Gastroesophageal sphincter (tissue), 4 donors: ENCODE data around the gene LAMA5. TPM values are rescaled to one million over a fixed set of nuclear protein-coding genes. Genes with fewer than 3 reads are reported as not detected.

Experiments
- ATAC-seq: fragments of 150-250 bp; one replicate; pipeline ENCODE4 v1.9.1; 2016; ENCODE audit warnings: mild to moderate bottlenecking, moderate library complexity
- H3K27ac ChIP-seq, 4 donors: fragments of 200-600 bp; sonication (generic) in 3 of 4; 1 replicate in 3 of 4; 2 replicates in 1 of 4; pipeline ENCODE4 v1.5.1; 2016 to 2019
- H3K27me3 ChIP-seq: fragments of 200-600 bp; sonication (generic); one replicate; pipeline ENCODE4 v1.5.1; 2019
- H3K36me3 ChIP-seq, 2 donors: fragments of 200-600 bp; sonication (generic); one replicate each; pipeline ENCODE4 v1.5.1; 2019; ENCODE audit warnings: control low read depth in 1 of 2
- H3K4me1 ChIP-seq, 3 donors: fragments of 200-600 bp; sonication (generic); 1 replicate in 2 of 3; 2 replicates in 1 of 3; pipeline ENCODE4 v1.5.1; 2016 to 2019; ENCODE audit warnings: control low read depth in 2 of 3
- H3K4me3 ChIP-seq, 2 donors: fragments of 200-600 bp; sonication (generic); one replicate each; pipeline ENCODE4 v1.5.1; 2019; ENCODE audit warnings: mild to moderate bottlenecking in 1 of 2, moderate library complexity in 1 of 2
- H3K9me3 ChIP-seq, 3 donors: fragments of 200-600 bp; sonication (generic); one replicate each; pipeline ENCODE4 v1.5.1; 2017 to 2019; ENCODE audit warnings: control low read depth in 2 of 3
- CTCF ChIP-seq, 4 experiments: fragments of 200-600 bp in 2 of 4; fragments of 450-650 bp in 2 of 4; sonication (generic) in 1 of 4; IDR thresholded peaks; one replicate each; pipeline ENCODE4 v1.5.1; 2017 to 2019; ENCODE audit warnings: antibody characterized with exemption in 4 of 4, mild to moderate bottlenecking in 2 of 4, moderate library complexity in 2 of 4
- EP300 ChIP-seq: sonication (generic); formaldehyde crosslinking; IDR thresholded peaks from one replicate; pipeline ENCODE4 v1.6.1; 2017; ENCODE audit warnings: antibody characterized with exemption, mild to moderate bottlenecking
- POLR2A ChIP-seq, 2 donors: fragments of 450-650 bp; IDR thresholded peaks; one replicate each; pipeline ENCODE4 v1.6.1; 2017; ENCODE audit warnings: antibody characterized with exemption in 2 of 2, mild to moderate bottlenecking in 2 of 2, moderate library complexity in 1 of 2
- POLR2AphosphoS5 ChIP-seq: sonication (generic); formaldehyde crosslinking; IDR thresholded peaks from one replicate; pipeline ENCODE4 v1.6.1; 2017; ENCODE audit warnings: antibody characterized with exemption
- WGBS, 2 donors: methylation state at CpG; one replicate each; pipeline ENCODE4 v1.1.5; 2018; ENCODE audit warnings: low coverage in 1 of 2; 5-methylcytosine and 5-hydroxymethylcytosine counted together
- total RNA-seq, 4 donors: library from RNA; depleted of rRNA; stranded (reverse); fragments of >200 nt; gene quantifications; one replicate each; pipeline ENCODE4 v1.1.0, GENCODE V29; 2016

Gene LAMA5
- total RNA-seq, 4 donors from 2014 or later, result 58.6 to 259 (median 172) TPM

- Histone ChIP-seq H3K4me1 (peaks cover 0 to 1% (median 0%) of the 10 kb centered on the region in 3 donors), H3K4me3 (no peak overlapping the region), H3K9me3 (no peaks in the 10 kb centered on the region), H3K36me3 (peaks cover 0 to 79% of the 10 kb centered on the region in 2 donors), H3K27me3 (no peaks in the 10 kb centered on the region), H3K27ac (no peak overlapping the region)
- ATAC-seq, result no peak
- no CpG with 5 or more reads among the region's 24 CpGs for WGBS, 2 donors
- TF ChIP-seq CTCF (IDR thresholded peaks at IDR 0.05), result no peak
- no peak for TF ChIP-seq POLR2A (IDR thresholded peaks at IDR 0.05)
- no peak for TF ChIP-seq POLR2AphosphoS5
- no peak for TF ChIP-seq EP300
These were observed 26.7 kb upstream of the LAMA5 start for GRCh38 chr20:62393830-62394229.

- no peaks in the 10 kb centered on the region for H3K27me3 ChIP-seq
- H3K27ac ChIP-seq, result no peak overlapping the region
- peaks cover 0 to 81% of the 10 kb centered on the region in 2 donors for H3K36me3 ChIP-seq
- no peak for ATAC-seq
- H3K4me3 ChIP-seq, result no peak overlapping the region
- TF ChIP-seq EP300, result no peak
- no peak for TF ChIP-seq POLR2A (IDR thresholded peaks at IDR 0.05)
- TF ChIP-seq POLR2AphosphoS5, result no peak
- TF ChIP-seq CTCF (IDR thresholded peaks at IDR 0.05), result no peak
- 93% methylated on average over 3 of the region's 12 CpGs; no CpG with 5 or more reads in 1 of the 2 donors for WGBS, 2 donors
- H3K9me3 ChIP-seq, result no peaks in the 10 kb centered on the region
- peaks cover 0 to 7% (median 1%) of the 10 kb centered on the region in 3 donors for H3K4me1 ChIP-seq
These were observed 26.2 kb upstream of the LAMA5 start for GRCh38 chr20:62393335-62393665.

- ATAC-seq, result no peak
- Histone ChIP-seq H3K27me3 (no peaks in the 10 kb centered on the region), H3K4me3 (no peak overlapping the region), H3K4me1 (peaks cover 0 to 12% (median 6%) of the 10 kb centered on the region in 3 donors), H3K27ac (no peak overlapping the region), H3K36me3 (peaks cover 0 to 86% of the 10 kb centered on the region in 2 donors), H3K9me3 (no peaks in the 10 kb centered on the region)
- WGBS, 2 donors, result no CpG with 5 or more reads among the region's 21 CpGs
- TF ChIP-seq POLR2A (IDR thresholded peaks at IDR 0.05), result no peak
- TF ChIP-seq EP300, result no peak
- TF ChIP-seq CTCF (IDR thresholded peaks at IDR 0.05), result no peak
- TF ChIP-seq POLR2AphosphoS5, result no peak
These were observed 25.7 kb upstream of the LAMA5 start for GRCh38 chr20:62392621-62393334.

- ATAC-seq, result no peak
- no peaks in the 10 kb centered on the region for H3K9me3 ChIP-seq
- 62 to 84% methylated on average over 6 to 8 of the region's 10 CpGs for WGBS, 2 donors
- TF ChIP-seq POLR2AphosphoS5 (no peak), EP300 (no peak), POLR2A (IDR thresholded peaks at IDR 0.05) (no peak), CTCF (IDR thresholded peaks at IDR 0.05) (no peak)
- peaks cover 0 to 17% (median 10%) of the 10 kb centered on the region in 3 donors for H3K4me1 ChIP-seq
- H3K4me3 ChIP-seq, result no peak overlapping the region
- H3K27me3 ChIP-seq, result no peaks in the 10 kb centered on the region
- peaks cover 0 to 87% of the 10 kb centered on the region in 2 donors for H3K36me3 ChIP-seq
- no peak overlapping the region for H3K27ac ChIP-seq
These were observed 24.9 kb upstream of the LAMA5 start for GRCh38 chr20:62392077-62392418.
